Body of pancreas (tissue), 4 donors: Measurements from ENCODE around the gene FCRL5. TPM values are rescaled to one million over a fixed set of nuclear protein-coding genes. Genes with fewer than 3 reads are reported as not detected.

Source experiments
- ATAC-seq: fragments of 150-250 bp; one replicate; pipeline ENCODE4 v1.9.1; 2016
- DNase-seq, 4 donors: peaks; one replicate each; pipeline ENCODE4 v3.0.0-alpha.2; 2019
- H3K27ac ChIP-seq, 4 donors: fragments of 200-600 bp; sonication (generic); 1 replicate in 3 of 4; 2 replicates in 1 of 4; pipeline versions ENCODE4 v1.5.1 to v1.6.1; 2016 to 2019; ENCODE audit warnings: mild to moderate bottlenecking in 1 of 4, mixed read lengths in 1 of 4, moderate library complexity in 1 of 4
- H3K27me3 ChIP-seq, 2 donors: fragments of 200-600 bp; sonication (generic); one replicate each; pipeline ENCODE4 v1.6.0; 2016; ENCODE audit warnings: mild to moderate bottlenecking in 1 of 2
- H3K36me3 ChIP-seq, 2 donors: fragments of 200-600 bp; sonication (generic); replicated peaks in 1 of 2; 2 replicates each; pipeline ENCODE4 v1.5.1; 2016; ENCODE audit warnings: low read depth in 2 of 2; ENCODE audit not compliant: insufficient read depth in 1 of 2
- H3K4me1 ChIP-seq: fragments of 200-600 bp; sonication (generic); one replicate; pipeline ENCODE4 v1.6.0; 2016
- H3K4me3 ChIP-seq, 2 donors: fragments of 200-600 bp; sonication (generic); 1 replicate in 1 of 2; 2 replicates in 1 of 2; pipeline ENCODE4 v1.5.1; 2016 to 2019
- H3K9me3 ChIP-seq, 3 donors: fragments of 200-600 bp; sonication (generic); 1 replicate in 2 of 3; 2 replicates in 1 of 3; pipeline ENCODE4 v1.5.1; 2016
- POLR2A ChIP-seq, 3 donors: fragments of 450-650 bp; IDR thresholded peaks; one replicate each; pipeline ENCODE4 v1.6.1; 2016; ENCODE audit warnings: antibody characterized with exemption in 3 of 3, mild to moderate bottlenecking in 2 of 3
- WGBS, 2 donors: methylation state at CpG; one replicate each; pipeline ENCODE4 v1.1.5; 2017; 5-methylcytosine and 5-hydroxymethylcytosine counted together
- intact Hi-C: fragments of 100-400 bp; cut with DNase I; formaldehyde crosslinking; loops from one replicate; pipeline ENCODE4 v1.15.1; 2023
- total RNA-seq, 2 donors: library from RNA; depleted of rRNA; stranded (reverse); fragments of >200 nt; gene quantifications; one replicate each; pipeline ENCODE4 v1.1.0, GENCODE V29; 2016
- TF ChIP-seq, protein P1 (sequence below), 7 experiments: fragments of 450-650 bp in 4 of 7; fragments of 200-600 bp in 3 of 7; sonication (generic) in 3 of 7; IDR thresholded peaks; one replicate each; pipeline ENCODE4 v1.5.1; 2016 to 2019; ENCODE audit warnings: antibody characterized with exemption in 7 of 7

Gene FCRL5
- total RNA-seq, 2 donors from 2014 or later: 0.33 to 0.52 TPM

GRCh38 chr1:157499521-157499920, 52.8 kb downstream of the FCRL5 start:
- 82 to 84% methylated on average over 6 to 8 of the region's 8 CpGs for WGBS, 2 donors
- Histone ChIP-seq H3K27ac (no peak overlapping the region), H3K4me3 (no peak overlapping the region), H3K27me3 (no peaks in the 10 kb centered on the region), H3K36me3 (no peaks in the 10 kb centered on the region), H3K9me3 (no peaks in the 10 kb centered on the region), H3K4me1 (no peaks in the 10 kb centered on the region)
- no peak for DNase-seq
- TF ChIP-seq POLR2A (IDR thresholded peaks at IDR 0.05): no peak
- TF ChIP-seq, protein P1, sequence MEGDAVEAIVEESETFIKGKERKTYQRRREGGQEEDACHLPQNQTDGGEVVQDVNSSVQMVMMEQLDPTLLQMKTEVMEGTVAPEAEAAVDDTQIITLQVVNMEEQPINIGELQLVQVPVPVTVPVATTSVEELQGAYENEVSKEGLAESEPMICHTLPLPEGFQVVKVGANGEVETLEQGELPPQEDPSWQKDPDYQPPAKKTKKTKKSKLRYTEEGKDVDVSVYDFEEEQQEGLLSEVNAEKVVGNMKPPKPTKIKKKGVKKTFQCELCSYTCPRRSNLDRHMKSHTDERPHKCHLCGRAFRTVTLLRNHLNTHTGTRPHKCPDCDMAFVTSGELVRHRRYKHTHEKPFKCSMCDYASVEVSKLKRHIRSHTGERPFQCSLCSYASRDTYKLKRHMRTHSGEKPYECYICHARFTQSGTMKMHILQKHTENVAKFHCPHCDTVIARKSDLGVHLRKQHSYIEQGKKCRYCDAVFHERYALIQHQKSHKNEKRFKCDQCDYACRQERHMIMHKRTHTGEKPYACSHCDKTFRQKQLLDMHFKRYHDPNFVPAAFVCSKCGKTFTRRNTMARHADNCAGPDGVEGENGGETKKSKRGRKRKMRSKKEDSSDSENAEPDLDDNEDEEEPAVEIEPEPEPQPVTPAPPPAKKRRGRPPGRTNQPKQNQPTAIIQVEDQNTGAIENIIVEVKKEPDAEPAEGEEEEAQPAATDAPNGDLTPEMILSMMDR (IDR thresholded peaks at IDR 0.05): no peak
- ATAC-seq: no peak
- intact Hi-C loops: no loop called here

DNA sequence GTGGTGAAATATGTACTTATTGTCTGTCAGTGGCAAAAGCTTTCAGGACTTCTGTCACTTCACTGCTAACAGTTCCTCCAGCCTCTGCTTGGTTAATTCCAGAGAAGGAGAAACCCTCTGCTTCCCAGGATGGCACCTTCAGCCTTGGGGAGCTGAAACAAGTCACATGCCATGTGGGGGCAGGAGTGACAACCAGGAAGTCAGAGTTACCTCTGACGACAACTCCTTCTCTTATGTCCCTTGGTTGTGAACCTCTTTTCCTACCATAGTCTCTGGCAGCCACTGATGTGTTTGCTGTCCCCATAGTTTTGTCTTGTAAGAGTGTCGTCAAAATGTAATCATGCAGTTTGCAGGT, 53.6 kb downstream of the FCRL5 start:
- no peak overlapping the region for H3K27ac ChIP-seq

GRCh38 chr1:157497987-157498735, 54.2 kb downstream of the FCRL5 start:
- no peak overlapping the region for H3K27ac ChIP-seq
- no peaks in the 10 kb centered on the region for H3K36me3 ChIP-seq
- ATAC-seq (no peak), DNase-seq (no peak)
- no peaks in the 10 kb centered on the region for H3K27me3 ChIP-seq
- no peak overlapping the region for H3K4me3 ChIP-seq
- TF ChIP-seq, protein P1 (IDR thresholded peaks at IDR 0.05): no peak
- no peak for TF ChIP-seq POLR2A (IDR thresholded peaks at IDR 0.05)
- H3K4me1 ChIP-seq: no peaks in the 10 kb centered on the region
- WGBS, 2 donors: 53 to 58% methylated on average over 3 of the region's 3 CpGs
- H3K9me3 ChIP-seq: no peaks in the 10 kb centered on the region
- intact Hi-C loops: no loop called here

More for the DNA sequence above, 53.6 kb downstream of the FCRL5 start:
- no peaks in the 10 kb centered on the region for H3K36me3 ChIP-seq
- no peak for TF ChIP-seq POLR2A (IDR thresholded peaks at IDR 0.05)
- TF ChIP-seq, protein P1 (IDR thresholded peaks at IDR 0.05): no peak
- H3K27me3 ChIP-seq: no peaks in the 10 kb centered on the region
- intact Hi-C loops: no loop called here
- no peaks in the 10 kb centered on the region for H3K9me3 ChIP-seq
- H3K4me3 ChIP-seq: no peak overlapping the region
- ATAC-seq (no peak), DNase-seq (no peak)
- WGBS, 2 donors: 90 to 93% methylated on average over 2 of the region's 2 CpGs
- no peaks in the 10 kb centered on the region for H3K4me1 ChIP-seq

GRCh38 chr1:157497284-157497683, 55.0 kb downstream of the FCRL5 start:
- no peaks in the 10 kb centered on the region for H3K4me1 ChIP-seq
- intact Hi-C loops: no loop called here
- H3K9me3 ChIP-seq: no peaks in the 10 kb centered on the region
- ATAC-seq: no peak
- TF ChIP-seq POLR2A (IDR thresholded peaks at IDR 0.05): no peak
- TF ChIP-seq, protein P1 (IDR thresholded peaks at IDR 0.05): no peak
- DNase-seq: no peak
- H3K4me3 ChIP-seq: no peak overlapping the region
- WGBS, 2 donors: 71 to 74% methylated on average over 1 of the region's 1 CpG
- H3K36me3 ChIP-seq: no peaks in the 10 kb centered on the region
- H3K27me3 ChIP-seq: no peaks in the 10 kb centered on the region
- no peak overlapping the region for H3K27ac ChIP-seq

DNA sequence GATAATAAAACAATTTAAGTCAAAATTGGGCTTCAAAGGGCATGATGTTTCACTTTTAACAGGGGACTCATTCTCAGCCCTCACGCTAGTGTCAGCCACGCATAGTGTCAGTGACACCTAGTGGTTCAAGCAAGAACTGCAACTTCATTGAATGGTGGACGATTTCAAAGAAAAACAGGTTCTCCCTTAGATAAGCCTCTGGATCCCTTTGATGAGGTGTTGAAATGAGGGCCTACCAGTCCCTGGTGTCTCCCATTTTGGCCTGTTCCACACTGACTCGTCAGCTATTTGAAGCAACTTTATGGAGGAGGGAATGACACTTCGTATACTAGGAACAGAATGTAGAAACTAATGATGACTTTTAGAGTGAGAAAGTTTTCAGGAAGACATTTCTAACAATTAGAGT, 56.2 kb downstream of the FCRL5 start:
- DNase-seq (peak; percentile 43 to 46 (median 44)), ATAC-seq (peak; percentile 64)
- H3K27ac ChIP-seq: no peak overlapping the region
- H3K9me3 ChIP-seq: no peaks in the 10 kb centered on the region
- TF ChIP-seq, protein P1 (IDR thresholded peaks at IDR 0.05): peak; percentile 48 to 78 (median 72)
- no peak for TF ChIP-seq POLR2A (IDR thresholded peaks at IDR 0.05)
- intact Hi-C loops: no loop called here
- H3K4me1 ChIP-seq: no peaks in the 10 kb centered on the region
- no peaks in the 10 kb centered on the region for H3K27me3 ChIP-seq
- WGBS, 2 donors: 13 to 14% methylated on average over 5 of the region's 5 CpGs
- no peaks in the 10 kb centered on the region for H3K36me3 ChIP-seq
- no peak overlapping the region for H3K4me3 ChIP-seq
